Stimulated activated CD4-positive, alpha-beta T cell treated with anti-CD3 and anti-CD28 coated beads, Interleukin-1b, Interleukin-23, amount 100 ng/mL, for 48 hours (primary cell): ENCODE measurements around the gene FPGS.
A peak's percentile ranks its signal among the peaks of the same experiment; 100 is the strongest.
"Not testable (repeated sequence)": the region's sequence is repeated elsewhere in the genome, so short reads cannot be mapped to it uniquely, and the experiment has no call there.

Experiments
- DNase-seq: peaks from one replicate; pipeline ENCODE4 v3.0.0-alpha.2; 2020

Gene FPGS, protein sequence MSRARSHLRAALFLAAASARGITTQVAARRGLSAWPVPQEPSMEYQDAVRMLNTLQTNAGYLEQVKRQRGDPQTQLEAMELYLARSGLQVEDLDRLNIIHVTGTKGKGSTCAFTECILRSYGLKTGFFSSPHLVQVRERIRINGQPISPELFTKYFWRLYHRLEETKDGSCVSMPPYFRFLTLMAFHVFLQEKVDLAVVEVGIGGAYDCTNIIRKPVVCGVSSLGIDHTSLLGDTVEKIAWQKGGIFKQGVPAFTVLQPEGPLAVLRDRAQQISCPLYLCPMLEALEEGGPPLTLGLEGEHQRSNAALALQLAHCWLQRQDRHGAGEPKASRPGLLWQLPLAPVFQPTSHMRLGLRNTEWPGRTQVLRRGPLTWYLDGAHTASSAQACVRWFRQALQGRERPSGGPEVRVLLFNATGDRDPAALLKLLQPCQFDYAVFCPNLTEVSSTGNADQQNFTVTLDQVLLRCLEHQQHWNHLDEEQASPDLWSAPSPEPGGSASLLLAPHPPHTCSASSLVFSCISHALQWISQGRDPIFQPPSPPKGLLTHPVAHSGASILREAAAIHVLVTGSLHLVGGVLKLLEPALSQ

DNA sequence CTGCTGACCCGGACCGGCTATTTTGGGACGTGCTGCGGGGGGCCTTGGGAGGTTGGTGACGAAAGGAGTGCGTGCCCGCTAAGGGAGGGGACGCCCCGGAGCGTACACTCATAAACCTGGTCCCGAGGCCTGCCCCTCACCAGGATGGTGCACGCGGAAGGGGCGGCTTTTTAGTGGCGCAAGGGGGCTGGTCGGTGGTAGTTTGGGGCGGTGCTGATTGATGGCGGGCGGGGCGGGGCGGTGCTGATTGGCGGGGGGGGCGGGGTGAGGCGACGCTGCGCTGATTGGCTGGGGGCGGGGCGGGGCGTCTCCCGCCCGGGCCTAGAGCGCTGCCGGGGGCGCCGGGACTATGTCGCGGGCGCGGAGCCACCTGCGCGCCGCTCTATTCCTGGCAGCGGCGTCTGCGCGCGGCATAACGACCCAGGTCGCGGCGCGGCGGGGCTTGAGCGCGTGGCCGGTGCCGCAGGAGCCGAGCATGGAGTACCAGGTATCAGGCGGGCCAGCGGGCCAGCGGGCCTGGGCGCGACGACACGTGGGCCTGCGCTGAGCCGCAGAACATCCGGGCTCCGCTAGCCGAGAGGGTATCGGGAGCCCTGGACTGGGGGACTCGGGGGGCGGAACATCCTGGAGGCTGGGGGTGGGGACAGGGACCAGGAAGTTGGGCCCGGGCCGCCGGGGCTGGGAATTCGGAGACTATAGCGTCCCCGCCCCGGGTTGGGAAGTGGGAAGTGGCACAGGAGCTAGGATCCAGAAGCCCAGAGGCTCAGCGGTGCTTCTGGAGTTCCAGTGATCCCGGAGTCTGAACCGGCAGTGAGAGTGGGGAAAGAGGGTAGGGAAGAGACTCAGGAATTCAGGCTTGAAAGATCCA, at the start of gene FPGS:
TSS of gene FPGS (plus strand) at position 307 of the 868 bp plus-strand sequence. CDS start at position 350, 43 bp downstream.
- peak; percentile 88 for DNase-seq

- DNase-seq: no peak
Observed at GRCh38 chr9:127753148-127753547, 49.5 kb upstream of the FPGS start.

DNA sequence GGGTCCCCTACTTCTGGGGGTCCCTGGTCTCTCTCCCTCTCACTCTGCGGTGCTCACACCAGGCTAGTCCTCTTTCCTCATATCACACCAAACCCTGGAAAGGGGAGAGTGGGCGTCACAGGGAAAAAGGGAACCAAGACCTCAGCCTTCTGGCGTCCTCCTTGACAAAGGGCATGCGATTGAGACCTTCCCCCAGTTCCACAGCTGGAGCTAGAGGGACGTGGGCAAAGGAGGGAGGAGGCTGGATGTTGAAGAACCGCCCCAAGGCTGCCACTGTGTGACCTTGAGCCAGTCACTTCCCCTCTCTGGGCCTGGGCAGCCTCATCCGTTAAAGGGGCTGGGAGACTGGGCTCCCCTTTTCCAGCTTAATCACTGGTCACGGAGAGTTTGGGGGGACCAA, 49.1 kb upstream of the FPGS start:
- no peak for DNase-seq

GRCh38 chr9:127754099-127755060, 48.3 kb upstream of the FPGS start:
- no peak for DNase-seq

DNA sequence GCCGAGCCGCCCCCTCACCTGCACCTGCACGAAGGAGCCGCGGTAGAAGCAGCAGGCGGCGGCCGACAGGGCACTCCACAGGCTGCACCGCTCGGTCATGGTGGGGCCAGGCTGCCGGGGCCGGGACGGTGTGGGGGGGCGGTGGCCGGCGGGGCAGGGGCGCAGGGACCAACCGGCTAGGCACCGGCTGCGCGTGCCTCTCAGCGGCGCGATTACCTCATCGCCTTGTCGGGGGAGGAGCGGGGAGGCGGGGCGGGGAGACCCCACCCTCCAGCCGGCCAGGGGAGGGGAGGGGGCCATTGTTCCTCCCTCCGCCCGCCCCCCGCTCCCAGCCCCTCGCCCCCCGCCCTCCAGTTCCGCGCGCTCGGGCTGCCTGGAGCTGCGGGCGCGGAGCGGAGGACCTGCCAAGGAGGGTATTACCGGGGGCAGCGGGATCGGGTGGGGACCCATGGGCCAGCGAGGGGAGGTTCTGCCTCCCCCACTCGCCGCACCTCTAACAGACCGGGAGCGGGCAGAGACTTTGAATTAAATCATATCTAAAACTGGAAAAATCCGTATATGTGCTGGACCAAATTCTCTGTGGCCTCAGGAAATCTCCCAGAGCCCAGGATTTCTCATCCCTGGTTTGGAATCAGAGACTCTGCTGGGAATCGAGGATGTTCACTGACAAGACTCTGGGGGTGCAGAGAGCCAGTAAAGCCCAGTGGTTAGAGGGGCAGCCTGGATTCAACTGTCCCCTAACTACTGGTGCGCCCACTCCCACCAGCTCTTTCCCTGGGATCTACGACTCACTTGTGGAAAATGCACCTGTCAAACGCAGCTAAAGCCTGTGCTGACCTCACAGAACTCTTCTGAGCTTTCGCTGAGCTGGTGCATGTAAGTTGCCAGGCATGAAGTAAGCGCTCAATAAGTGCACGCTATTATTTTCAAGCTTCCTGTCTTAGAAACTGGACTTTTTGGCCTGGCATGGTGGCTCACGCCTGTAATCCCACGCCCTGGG, 47.3 kb upstream of the FPGS start:
- DNase-seq: no peak

DNA sequence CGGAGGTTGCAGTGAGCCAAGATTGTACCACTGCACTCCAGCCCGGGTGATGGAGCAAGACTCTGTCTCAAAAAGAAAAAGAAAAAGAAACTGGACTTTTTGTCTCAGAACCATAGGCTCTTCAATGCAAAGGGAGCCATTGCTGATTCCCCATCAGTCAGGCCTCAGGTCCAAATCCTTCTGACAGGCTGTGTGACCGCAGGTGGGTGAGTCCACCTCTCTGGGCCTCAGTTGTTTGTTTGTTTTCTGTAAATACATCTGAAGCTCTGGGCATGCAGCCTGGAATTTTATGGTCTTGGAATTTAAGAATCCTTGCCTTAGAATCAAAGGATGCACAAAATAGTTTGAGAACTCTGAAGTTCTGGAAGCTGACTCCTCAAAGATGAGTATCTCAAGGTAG, 46.4 kb upstream of the FPGS start:
- DNase-seq: no peak

DNA sequence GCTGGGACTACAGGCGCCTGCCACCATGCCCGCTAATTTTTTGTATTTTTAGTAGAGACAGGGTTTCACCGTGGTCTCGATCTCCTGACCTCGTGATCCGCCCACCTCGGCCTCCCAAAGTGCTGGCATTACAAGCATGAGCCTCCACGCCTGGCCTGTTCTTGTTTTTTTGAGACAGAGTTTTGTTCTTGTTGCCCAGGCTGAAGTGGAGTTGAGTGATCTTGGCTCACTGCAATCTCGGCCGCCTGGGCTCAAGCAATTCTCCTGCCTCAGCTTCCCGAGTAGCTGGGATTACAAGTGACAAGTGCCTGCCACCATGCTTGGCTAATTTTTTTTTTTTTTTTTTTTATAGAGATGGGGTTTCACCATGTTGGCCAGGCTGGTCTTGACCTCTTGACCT, 45.9 kb upstream of the FPGS start:
- DNase-seq: not testable (repeated sequence)

GRCh38 chr9:127758843-127759242, 43.8 kb upstream of the FPGS start:
- no peak for DNase-seq

DNA sequence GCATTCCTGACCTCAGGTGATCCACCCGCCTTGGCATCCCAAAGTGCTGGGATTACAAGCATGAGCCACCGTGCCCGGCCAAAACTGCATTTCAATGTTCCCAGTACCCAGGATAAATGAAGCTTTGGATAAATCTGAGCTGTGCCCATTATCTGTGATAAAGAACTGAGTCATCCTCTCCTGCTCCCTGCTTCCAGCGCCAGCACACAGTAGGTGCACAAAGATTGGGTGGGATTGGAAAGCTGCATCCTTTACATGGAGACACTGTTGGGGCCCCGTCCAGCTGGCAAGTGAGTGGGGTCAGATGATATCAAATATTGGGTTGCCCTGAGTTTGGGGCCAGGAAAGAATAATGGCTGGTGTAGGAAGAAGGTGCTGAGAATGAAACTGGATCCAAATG, 41.6 kb upstream of the FPGS start:
- no peak for DNase-seq

DNA sequence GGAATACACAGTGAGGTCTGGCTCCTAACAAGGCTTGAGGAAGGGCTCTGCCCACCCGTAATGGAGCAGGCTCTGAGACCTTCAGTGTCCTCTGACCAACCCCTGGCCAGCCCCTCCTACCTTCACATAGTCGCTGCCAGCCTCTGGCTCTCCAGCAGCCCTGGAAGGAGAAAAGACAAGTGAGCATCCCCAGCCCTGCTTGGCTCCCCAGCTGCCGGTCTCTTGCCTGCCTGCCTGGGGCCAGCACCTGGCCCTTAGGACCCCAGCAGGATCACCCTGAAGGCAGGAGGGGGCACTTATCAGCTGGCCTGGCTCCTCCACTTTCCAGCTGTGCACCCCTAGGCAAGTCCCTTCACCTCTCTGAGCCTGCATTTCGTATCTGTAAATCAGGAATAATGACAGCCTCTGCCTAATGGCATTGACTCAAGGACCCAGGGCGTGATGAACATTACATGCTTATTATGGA, 41.2 kb upstream of the FPGS start:
- DNase-seq: no peak

GRCh38 chr9:127762111-127762676, 40.5 kb upstream of the FPGS start:
- DNase-seq: no peak

- DNase-seq: no peak
Observed at GRCh38 chr9:127763918-127764384, 38.7 kb upstream of the FPGS start.

GRCh38 chr9:127765418-127765817, 37.3 kb upstream of the FPGS start:
- no peak for DNase-seq

- DNase-seq: no peak
Observed at GRCh38 chr9:127767410-127767809, 35.3 kb upstream of the FPGS start.

GRCh38 chr9:127767909-127768331, 34.8 kb upstream of the FPGS start:
- DNase-seq: no peak

DNA sequence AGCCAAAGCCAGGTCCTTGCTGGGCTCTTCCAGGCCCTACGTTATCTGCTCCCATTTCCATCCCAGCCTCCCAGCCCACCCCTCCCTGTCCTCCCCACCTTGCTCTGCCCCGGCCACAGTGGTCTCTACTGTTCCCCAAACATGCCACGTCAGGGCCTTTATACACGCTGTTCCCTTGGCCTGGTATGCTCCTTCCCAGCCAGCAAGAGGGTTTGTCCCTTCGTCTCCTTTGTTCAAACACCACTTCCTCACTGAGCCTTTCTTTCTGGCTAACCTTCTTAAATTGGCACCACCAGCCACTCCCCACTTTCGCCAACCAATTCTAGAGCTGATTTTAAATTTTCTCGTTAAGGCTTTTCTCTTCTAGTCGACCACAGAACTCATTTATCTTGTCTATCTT, 34.0 kb upstream of the FPGS start:
- DNase-seq: no peak

- no peak for DNase-seq
Observed at GRCh38 chr9:127769101-127769500, 33.6 kb upstream of the FPGS start.

DNA sequence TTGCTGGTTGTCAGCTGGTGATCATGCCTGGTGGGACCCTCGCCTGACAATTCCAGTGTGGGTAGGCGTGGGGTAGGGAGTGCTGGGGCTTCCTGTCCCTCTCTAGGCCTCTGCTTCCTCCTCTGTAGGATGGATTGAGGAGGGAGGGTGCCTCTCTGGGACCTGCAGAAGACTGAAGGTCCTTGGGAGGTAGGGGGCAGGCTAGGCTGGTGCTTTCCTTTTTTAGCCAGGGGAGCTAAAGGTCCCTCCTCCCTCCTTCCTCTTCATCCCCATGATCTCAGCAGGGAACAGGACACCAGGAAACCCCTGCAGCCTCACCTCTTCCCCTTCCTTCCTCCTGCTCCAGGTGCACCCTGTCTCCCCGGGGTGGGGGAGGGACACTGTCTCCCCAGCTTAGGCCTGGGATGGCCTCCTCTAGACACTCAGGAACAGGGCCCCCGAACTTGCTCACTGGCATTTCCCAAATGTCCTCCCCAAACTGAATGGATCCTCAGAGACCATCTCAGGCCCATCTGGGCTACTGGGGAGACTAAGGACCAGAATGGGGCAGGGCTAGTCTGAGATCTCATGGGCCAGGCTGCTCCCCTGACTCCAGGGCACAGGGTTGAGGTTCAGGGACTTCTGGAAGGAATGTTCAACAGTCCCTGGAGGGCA, 32.6 kb upstream of the FPGS start:
- DNase-seq: no peak

DNA sequence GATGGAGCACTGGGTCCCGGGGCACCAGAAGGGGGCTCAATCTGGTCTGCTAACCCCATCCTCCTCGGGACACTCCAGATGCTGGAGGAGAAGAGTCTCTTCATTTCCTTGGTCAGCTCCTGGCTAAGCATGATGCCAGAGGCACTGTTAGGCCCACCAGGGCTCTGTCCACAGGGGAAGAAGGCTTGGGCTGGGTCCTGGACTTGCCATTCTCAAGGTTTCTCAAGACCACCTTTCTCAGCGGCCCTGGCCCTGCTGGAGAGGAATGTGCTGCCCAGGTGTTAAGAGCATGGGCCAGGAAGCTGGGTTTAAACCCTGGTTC, 32.1 kb upstream of the FPGS start:
- no peak for DNase-seq
